Measurements from ENCODE around the gene DENND1A. TPM values are rescaled to one million over a fixed set of nuclear protein-coding genes. Genes with fewer than 3 reads are reported as not detected.

Gene DENND1A
- total RNA-seq, 1 donor from 2014 or later = 19.9 TPM

- no peak for TF ChIP-seq CTCF (conservative IDR thresholded peaks at IDR 0.05)
- DNase-seq (ENCODE audit: extremely low spot score, unreplicated experiment) = no peak
- Mint-ChIP-seq H3K27ac (no peak overlapping the region), H3K4me1 (ENCODE audit: unreplicated experiment) (no peaks in the 10 kb centered on the region), H3K4me3 (no peak overlapping the region), H3K27me3 (no peaks in the 10 kb centered on the region), H3K36me3 (no peaks in the 10 kb centered on the region), H3K9me3 (peaks cover 6% of the 10 kb centered on the region)
Measured at GRCh38 chr9:123536455-123536868, 393.5 kb downstream of the DENND1A start.

GRCh38 chr9:123534336-123534735 lies 395.6 kb downstream of the DENND1A start:
- Mint-ChIP-seq H3K27me3 (no peaks in the 10 kb centered on the region), H3K36me3 (peaks cover 7% of the 10 kb centered on the region), H3K4me3 (no peak overlapping the region), H3K27ac (no peak overlapping the region), H3K4me1 (ENCODE audit: unreplicated experiment) (no peaks in the 10 kb centered on the region), H3K9me3 (peaks cover 12% of the 10 kb centered on the region)
- TF ChIP-seq CTCF (conservative IDR thresholded peaks at IDR 0.05) = no peak
- no peak for DNase-seq (ENCODE audit: extremely low spot score, unreplicated experiment)

GRCh38 chr9:123530244-123530643 lies 399.7 kb downstream of the DENND1A start:
- Mint-ChIP-seq H3K9me3 (peaks cover 12% of the 10 kb centered on the region), H3K4me1 (ENCODE audit: unreplicated experiment) (no peaks in the 10 kb centered on the region), H3K27me3 (no peaks in the 10 kb centered on the region), H3K4me3 (no peak overlapping the region), H3K27ac (no peak overlapping the region), H3K36me3 (peaks cover 7% of the 10 kb centered on the region)
- TF ChIP-seq CTCF (conservative IDR thresholded peaks at IDR 0.05) = no peak
- no peak for DNase-seq (ENCODE audit: extremely low spot score, unreplicated experiment)

- peaks cover 6% of the 10 kb centered on the region for H3K9me3 Mint-ChIP-seq
- H3K4me3 Mint-ChIP-seq = no peak overlapping the region
- peaks cover 7% of the 10 kb centered on the region for H3K36me3 Mint-ChIP-seq
- no peak overlapping the region for H3K27ac Mint-ChIP-seq
- H3K27me3 Mint-ChIP-seq = no peaks in the 10 kb centered on the region
- no peaks in the 10 kb centered on the region for H3K4me1 Mint-ChIP-seq (ENCODE audit: unreplicated experiment)
- no peak for DNase-seq (ENCODE audit: extremely low spot score, unreplicated experiment)
- no peak for TF ChIP-seq CTCF (conservative IDR thresholded peaks at IDR 0.05)
Measured at GRCh38 chr9:123528501-123528900, 401.4 kb downstream of the DENND1A start.

GRCh38 chr9:123527981-123528380 lies 401.9 kb downstream of the DENND1A start:
- no peak overlapping the region for H3K4me3 Mint-ChIP-seq
- peaks cover 3% of the 10 kb centered on the region for H3K4me1 Mint-ChIP-seq (ENCODE audit: unreplicated experiment)
- peaks cover 7% of the 10 kb centered on the region for H3K36me3 Mint-ChIP-seq
- TF ChIP-seq CTCF (conservative IDR thresholded peaks at IDR 0.05) = no peak
- H3K27ac Mint-ChIP-seq = no peak overlapping the region
- no peak for DNase-seq (ENCODE audit: extremely low spot score, unreplicated experiment)
- peaks cover 6% of the 10 kb centered on the region for H3K9me3 Mint-ChIP-seq
- H3K27me3 Mint-ChIP-seq = no peaks in the 10 kb centered on the region

GRCh38 chr9:123525957-123526356 lies 404.0 kb downstream of the DENND1A start:
- H3K36me3 Mint-ChIP-seq = peaks cover 3% of the 10 kb centered on the region
- peaks cover 6% of the 10 kb centered on the region for H3K9me3 Mint-ChIP-seq
- DNase-seq (ENCODE audit: extremely low spot score, unreplicated experiment) = no peak
- no peaks in the 10 kb centered on the region for H3K27me3 Mint-ChIP-seq
- no peak for TF ChIP-seq CTCF (conservative IDR thresholded peaks at IDR 0.05)
- no peak overlapping the region for H3K27ac Mint-ChIP-seq
- H3K4me3 Mint-ChIP-seq = no peak overlapping the region
- H3K4me1 Mint-ChIP-seq (ENCODE audit: unreplicated experiment) = peaks cover 12% of the 10 kb centered on the region
